WI38 (cell line): Measurements from ENCODE around the gene KIAA2012.

Experiments used
- H3K4me3 ChIP-seq: 2 replicates; pipeline ENCODE4 v1.5.1; 2011; ENCODE audit warnings: low read depth, mild to moderate bottlenecking, control low read depth, low read length
- CTCF ChIP-seq: IDR thresholded peaks from 2 replicates; pipeline ENCODE4 v1.5.1; 2012; ENCODE audit warnings: low read depth, mild to moderate bottlenecking, control low read depth, low read length

KIAA2012 gene

GRCh38 chr2:202122980-202123720 is 50.1 kb downstream of the KIAA2012 start:
- no peak overlapping the region for H3K4me3 ChIP-seq
- TF ChIP-seq CTCF: no peak

GRCh38 chr2:202124286-202124685 is 51.2 kb downstream of the KIAA2012 start:
- H3K4me3 ChIP-seq: no peak overlapping the region
- no peak for TF ChIP-seq CTCF

- no peak overlapping the region for H3K4me3 ChIP-seq
- no peak for TF ChIP-seq CTCF
Measured at GRCh38 chr2:202127687-202128331, 54.8 kb downstream of the KIAA2012 start.

GRCh38 chr2:202129841-202130240 is 56.8 kb downstream of the KIAA2012 start:
- no peak overlapping the region for H3K4me3 ChIP-seq
- no peak for TF ChIP-seq CTCF

- H3K4me3 ChIP-seq: no peak overlapping the region
Measured at GRCh38 chr2:202133200-202133908, 60.3 kb downstream of the KIAA2012 start.

GRCh38 chr2:202133909-202134265 is 60.8 kb downstream of the KIAA2012 start:
- H3K4me3 ChIP-seq: no peak overlapping the region
- TF ChIP-seq CTCF: no peak

More at GRCh38 chr2:202133200-202133908, 60.3 kb downstream of the KIAA2012 start:
- no peak for TF ChIP-seq CTCF
